ENCODE measurements around the gene EID3.
"Not testable (repeated sequence)": the region's sequence is repeated elsewhere in the genome, so short reads cannot be mapped to it uniquely, and the experiment has no call there.

Gene EID3

DNA sequence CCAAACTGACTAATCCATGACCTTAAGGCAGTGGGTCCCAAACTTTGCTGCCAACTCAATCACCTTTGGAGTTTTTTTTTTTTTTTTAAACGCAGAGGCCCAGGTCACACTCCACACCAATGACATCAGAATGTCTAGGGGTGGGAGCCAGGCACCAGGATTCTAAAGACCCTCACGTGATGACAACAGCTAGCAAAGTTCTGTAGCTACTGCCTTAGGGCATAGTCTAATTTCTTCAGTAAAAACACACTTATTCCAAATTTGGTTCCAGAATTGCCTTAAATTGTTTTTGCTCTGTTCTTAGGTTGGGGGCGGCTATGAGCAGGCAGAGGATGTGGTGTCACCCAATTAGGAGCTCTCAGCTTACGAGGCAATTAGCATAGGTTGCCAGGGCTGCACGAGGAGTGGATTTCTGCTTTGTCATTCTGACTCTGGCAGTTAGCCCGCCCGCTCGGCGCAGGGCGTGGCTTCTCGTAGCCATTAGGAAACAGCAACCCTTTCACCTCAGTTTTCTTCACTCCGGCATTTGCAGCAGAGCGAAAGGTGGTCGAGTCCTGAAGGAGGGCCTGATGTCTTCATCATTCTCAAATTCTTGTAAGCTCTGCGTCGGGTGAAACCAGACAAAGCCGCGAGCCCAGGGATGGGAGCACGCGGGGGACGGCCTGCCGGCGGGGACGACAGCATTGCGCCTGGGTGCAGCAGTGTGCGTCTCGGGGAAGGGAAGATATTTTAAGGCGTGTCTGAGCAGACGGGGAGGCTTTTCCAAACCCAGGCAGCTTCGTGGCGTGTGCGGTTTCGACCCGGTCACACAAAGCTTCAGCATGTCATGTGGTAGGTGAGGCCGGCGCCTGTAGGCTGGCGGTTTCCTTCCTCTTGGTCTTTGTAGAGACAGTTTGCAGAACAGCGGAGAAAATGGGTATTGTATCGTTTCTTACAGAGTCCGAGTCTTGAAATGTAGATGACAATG lies 16.7 kb upstream of the EID3 start:
- Histone ChIP-seq H3K9me3 (no peaks in the 10 kb centered on the region), H4K20me1 (peaks cover 29% of the 10 kb centered on the region), H3K4me2 (peak overlapping the region; percentile 92), H3K27ac (peak overlapping the region; percentile 89), H3K9ac (peak overlapping the region; percentile 95), H3K36me3 (peaks cover 13% of the 10 kb centered on the region), H3K27me3 (no peaks in the 10 kb centered on the region), H3K4me1 (peaks cover 34% of the 10 kb centered on the region), H3K4me3 (peak overlapping the region; percentile 84)
- TF ChIP-seq Cebpa-rat (IDR thresholded peaks at IDR 0.05): no peak

DNA sequence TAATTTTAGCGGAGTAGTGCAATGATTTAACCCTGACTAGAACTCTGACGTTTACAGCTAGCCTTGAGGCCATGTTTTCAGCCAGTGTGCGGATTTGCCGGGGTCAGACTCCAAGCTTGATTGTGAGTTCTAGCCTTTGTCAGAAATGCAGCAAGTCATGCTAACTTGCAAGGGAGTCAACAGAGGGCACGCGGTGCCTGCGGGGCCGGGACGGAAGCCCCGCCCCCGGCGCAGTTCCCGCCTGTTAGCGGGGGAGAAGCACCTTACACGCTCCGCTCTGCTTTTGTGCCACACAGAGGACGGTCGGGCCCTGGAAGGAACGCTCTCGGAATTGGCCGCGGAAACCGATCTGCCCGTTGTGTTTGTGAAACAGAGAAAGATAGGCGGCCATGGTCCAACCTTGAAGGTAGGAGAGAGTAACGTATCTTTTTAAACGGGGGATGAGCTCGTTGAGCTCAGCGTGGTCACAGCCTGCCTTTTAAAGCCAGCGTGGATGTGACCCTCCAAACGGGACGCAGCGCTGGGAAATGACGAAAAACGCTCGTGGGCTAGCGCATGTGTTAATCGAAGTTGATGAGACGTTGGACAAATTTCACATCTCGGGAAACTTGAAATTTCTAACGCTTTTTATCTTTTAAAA lies 14.8 kb upstream of the EID3 start:
- Histone ChIP-seq H3K4me2 (peak overlapping the region; percentile 92), H3K4me1 (peaks cover 51% of the 10 kb centered on the region), H3K36me3 (peaks cover 33% of the 10 kb centered on the region), H3K9ac (peak overlapping the region; percentile 95), H3K27me3 (no peaks in the 10 kb centered on the region), H4K20me1 (peaks cover 48% of the 10 kb centered on the region), H3K9me3 (no peaks in the 10 kb centered on the region), H3K4me3 (peak overlapping the region; percentile 84), H3K27ac (peak overlapping the region; percentile 89)
- no peak for TF ChIP-seq Cebpa-rat (IDR thresholded peaks at IDR 0.05)

DNA sequence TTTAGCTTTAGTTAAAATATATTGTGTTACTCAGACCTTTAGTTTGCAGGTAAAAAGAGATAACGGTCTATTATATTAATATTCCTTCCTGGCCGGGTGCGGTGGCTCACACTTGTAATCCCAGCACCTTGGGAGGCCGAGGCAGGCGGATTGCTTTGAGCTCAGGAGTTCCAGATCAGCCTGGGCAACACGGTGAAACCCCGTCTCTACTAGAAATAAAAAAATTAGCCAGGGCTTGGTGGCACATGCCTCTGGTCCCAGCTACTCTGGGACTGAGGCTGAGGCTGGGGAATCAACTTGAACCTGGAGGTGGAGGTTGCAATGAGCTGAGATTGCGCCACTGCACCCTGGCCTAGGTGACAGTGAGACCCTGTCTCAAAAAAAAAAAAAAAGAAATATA lies 13.2 kb upstream of the EID3 start:
- H3K4me1 ChIP-seq: peaks cover 61% of the 10 kb centered on the region
- 0 out of 2 replicates have a peak overlapping the region, but pooled peaks have one; percentile 89 for H3K27ac ChIP-seq
- no peak for TF ChIP-seq Cebpa-rat (IDR thresholded peaks at IDR 0.05)
- H3K27me3 ChIP-seq: no peaks in the 10 kb centered on the region
- H3K4me3 ChIP-seq: peak overlapping the region; percentile 84
- peaks cover 46% of the 10 kb centered on the region for H3K36me3 ChIP-seq
- H3K9ac ChIP-seq: peak overlapping the region; percentile 50; the same call in 1 of the 2 replicates
- peaks cover 64% of the 10 kb centered on the region for H4K20me1 ChIP-seq
- peak overlapping the region; percentile 92 for H3K4me2 ChIP-seq
- H3K9me3 ChIP-seq: no peaks in the 10 kb centered on the region

DNA sequence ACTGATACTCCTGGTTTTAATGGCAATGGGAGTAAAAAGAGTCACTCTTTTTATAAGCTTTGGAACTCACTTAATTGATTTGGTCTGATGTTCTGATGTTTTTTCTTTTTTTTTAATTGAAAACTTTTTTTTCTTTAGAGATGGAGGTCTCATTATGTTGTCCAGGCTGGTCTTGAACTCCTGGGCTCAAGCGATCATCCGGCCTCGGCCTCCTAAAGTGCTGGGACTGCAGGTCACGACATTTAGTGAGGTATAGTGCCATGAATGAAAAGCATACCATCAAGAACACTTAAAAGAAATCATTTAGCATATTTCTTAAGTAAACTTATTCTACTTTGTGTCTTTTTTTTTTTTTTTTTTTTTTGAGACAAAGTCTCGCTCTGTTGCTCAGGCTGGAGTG lies 12.7 kb upstream of the EID3 start:
- peaks cover 69% of the 10 kb centered on the region for H4K20me1 ChIP-seq
- no peak overlapping the region for H3K4me3 ChIP-seq
- no peaks in the 10 kb centered on the region for H3K27me3 ChIP-seq
- peaks cover 51% of the 10 kb centered on the region for H3K36me3 ChIP-seq
- H3K27ac ChIP-seq: no peak overlapping the region
- H3K4me1 ChIP-seq: peaks cover 61% of the 10 kb centered on the region
- H3K9me3 ChIP-seq: no peaks in the 10 kb centered on the region
- no peak overlapping the region for H3K9ac ChIP-seq
- TF ChIP-seq Cebpa-rat (IDR thresholded peaks at IDR 0.05): no peak
- H3K4me2 ChIP-seq: 0 out of 2 replicates have a peak overlapping the region, but pooled peaks have one; percentile 64

DNA sequence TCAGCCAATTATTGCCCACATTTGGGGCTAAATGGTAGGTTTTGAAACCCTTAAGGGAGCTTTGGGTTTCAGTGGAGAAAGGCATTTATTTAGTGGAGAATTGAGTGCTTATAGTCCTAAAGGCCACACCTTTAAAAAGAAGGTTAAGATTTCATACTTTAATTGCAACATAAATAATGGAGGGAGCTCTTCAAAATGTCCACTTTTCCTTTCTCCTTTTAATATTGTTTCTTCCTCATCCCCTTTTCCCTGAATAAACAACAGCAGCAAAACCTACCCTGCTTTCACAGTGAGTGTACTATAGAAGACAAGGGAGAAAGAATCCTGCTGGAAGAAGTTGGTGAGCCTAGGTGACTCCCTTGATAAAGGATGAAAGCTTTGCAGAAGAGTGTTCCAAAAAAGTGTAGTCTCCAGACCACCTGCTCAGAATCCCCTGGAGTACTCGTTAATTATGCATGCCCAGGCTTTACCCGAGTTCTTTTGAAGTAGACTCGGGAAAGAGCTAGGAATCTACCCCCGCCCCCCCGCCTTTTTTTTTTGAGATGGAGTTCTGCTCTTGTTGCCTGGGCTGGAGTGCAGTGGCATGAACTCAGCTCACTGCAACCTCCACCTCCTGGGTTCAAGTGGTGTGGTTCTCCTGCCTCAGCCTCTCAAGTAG lies 11.5 kb upstream of the EID3 start:
- Histone ChIP-seq H3K36me3 (peaks cover 62% of the 10 kb centered on the region), H3K27me3 (no peaks in the 10 kb centered on the region), H3K4me2 (peak overlapping the region; percentile 64), H3K9me3 (no peaks in the 10 kb centered on the region), H4K20me1 (peaks cover 81% of the 10 kb centered on the region), H3K4me1 (peaks cover 63% of the 10 kb centered on the region), H3K9ac (no peak overlapping the region), H3K27ac (no peak overlapping the region), H3K4me3 (no peak overlapping the region)
- TF ChIP-seq Cebpa-rat (IDR thresholded peaks at IDR 0.05): no peak

DNA sequence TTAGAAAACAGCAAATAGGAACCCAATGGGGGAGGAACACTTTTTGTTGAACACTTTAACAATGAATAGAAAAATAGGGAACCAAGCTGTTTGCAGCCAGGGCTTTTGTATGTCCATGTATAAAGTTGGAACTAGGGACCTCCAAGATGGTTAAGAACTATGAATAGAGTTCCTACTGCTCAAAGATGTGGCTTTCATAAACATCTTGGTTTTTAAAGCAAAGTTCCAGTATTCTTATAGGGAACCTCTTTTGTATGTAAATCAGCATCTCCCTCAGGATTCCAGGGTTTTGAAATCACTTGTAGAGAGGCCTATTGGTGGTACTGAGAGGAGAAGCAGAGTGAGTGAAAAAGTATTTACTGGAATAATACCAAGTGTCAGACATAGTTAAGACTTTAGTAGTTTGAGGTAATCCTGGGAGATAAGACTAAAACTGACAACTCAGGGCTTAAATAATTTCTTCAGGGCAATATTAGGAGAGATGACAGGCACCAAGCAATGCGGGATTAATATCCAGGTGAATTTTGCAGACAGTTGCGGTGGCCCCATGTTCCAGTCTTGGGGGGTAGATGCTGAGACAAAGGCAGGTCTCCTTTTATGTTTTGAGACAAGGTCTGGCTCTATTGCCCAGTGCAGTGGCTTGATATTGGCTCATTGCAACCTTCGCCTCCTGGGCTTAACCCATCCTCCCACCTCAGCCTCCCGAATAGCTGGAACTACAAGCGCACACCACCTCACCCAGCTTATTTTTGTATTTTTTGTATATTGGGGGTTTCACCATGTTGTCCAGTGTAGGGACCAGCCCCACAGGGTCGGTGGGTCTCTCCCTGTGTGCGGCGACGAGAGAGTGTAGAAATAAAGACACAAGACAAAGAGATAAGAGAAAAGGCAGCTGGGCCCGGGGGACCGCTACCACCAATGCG lies 10.4 kb upstream of the EID3 start:
- H3K36me3 ChIP-seq: peaks cover 72% of the 10 kb centered on the region
- no peaks in the 10 kb centered on the region for H3K27me3 ChIP-seq
- peak overlapping the region; percentile 8; the same call in 1 of the 2 replicates for H3K27ac ChIP-seq
- peaks cover 92% of the 10 kb centered on the region for H4K20me1 ChIP-seq
- no peaks in the 10 kb centered on the region for H3K9me3 ChIP-seq
- H3K4me3 ChIP-seq: peak overlapping the region; percentile 35; the same call in 1 of the 2 replicates
- peak overlapping the region; percentile 64 for H3K4me2 ChIP-seq
- peaks cover 63% of the 10 kb centered on the region for H3K4me1 ChIP-seq
- H3K9ac ChIP-seq: peak overlapping the region; percentile 3; the same call in 1 of the 2 replicates
- no peak for TF ChIP-seq Cebpa-rat (IDR thresholded peaks at IDR 0.05)

DNA sequence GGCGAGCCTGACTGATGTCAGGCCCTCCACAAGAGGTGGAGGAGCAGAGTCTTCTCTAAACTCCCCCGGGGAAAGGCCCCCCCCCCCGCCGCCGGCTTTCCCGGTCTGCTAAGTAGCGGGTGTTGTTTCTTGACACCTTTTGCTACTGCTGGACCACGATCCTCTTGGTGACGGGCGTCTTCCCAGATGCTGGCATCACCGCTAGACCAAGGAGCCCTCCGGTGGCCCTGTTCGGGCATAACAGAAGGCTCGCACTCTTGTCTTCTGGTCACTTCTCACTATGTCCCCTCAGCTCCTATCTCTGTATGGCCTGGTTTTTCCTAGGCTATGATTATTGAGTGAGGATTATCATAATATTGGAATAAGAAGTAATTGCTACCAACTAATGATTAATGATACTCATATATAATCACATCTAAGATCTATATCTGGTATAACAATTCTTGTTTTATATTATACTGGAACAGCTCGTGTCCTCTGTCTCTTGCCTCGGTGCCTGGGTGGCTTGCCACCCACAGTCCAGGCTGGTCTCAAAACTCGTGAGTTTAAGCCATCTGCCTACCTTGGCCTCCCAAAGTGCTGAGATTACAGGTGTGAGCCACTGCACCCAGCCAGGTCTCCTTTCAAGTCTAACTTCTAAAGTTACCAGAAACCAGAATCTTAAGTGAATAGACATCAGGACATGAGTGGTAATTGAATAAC lies 9.2 kb upstream of the EID3 start:
- not testable (repeated sequence) for H3K27me3 ChIP-seq, H3K4me3 ChIP-seq, H3K27ac ChIP-seq, H3K9me3 ChIP-seq
- peaks cover 98% of the 10 kb centered on the region for H4K20me1 ChIP-seq
- H3K4me2 ChIP-seq: peak overlapping the region; percentile 64
- peaks cover 74% of the 10 kb centered on the region for H3K4me1 ChIP-seq
- peaks cover 84% of the 10 kb centered on the region for H3K36me3 ChIP-seq
- H3K9ac ChIP-seq: peak overlapping the region; percentile 54; the same call in 1 of the 2 replicates

DNA sequence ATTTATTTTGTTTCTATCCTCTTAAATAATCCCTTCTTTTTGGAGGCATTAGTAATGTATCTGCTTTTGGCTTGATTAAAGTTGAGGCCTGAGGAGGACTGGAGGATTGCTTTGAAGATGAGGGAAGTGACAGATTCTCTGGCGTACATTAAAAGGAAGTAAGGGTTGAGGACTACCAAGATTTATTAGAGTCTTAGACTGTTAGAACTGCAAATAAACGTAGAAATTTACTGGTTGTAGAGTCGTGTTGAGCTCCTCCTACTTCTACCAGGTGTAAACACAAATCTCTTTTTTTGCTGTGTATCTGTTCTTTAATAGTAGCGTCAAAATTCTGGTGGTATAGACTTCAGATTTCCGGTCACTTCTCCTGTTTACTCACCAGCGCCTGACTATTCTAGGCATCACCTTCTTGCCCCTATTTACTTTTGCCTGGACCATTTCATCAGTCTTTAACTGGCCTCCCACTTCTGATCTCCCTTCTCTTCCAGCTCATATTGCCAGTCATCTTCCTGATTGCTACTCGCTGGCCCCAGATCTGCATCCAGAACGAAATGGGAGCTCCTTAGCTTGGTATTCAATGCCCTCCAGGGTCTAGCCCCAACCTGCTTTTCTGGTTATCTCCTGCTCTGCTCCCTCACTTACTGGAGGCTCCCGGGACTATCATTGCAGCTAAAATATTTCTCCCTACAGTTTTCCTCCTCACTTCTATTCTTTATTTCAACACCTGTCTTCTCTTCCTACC lies 8.4 kb upstream of the EID3 start:
- Histone ChIP-seq H3K36me3 (peaks cover 91% of the 10 kb centered on the region), H3K4me2 (peak overlapping the region; percentile 56), H3K4me3 (no peak overlapping the region), H3K9me3 (no peaks in the 10 kb centered on the region), H3K9ac (peak overlapping the region; percentile 22), H4K20me1 (peaks cover 98% of the 10 kb centered on the region), H3K27ac (no peak overlapping the region), H3K27me3 (no peaks in the 10 kb centered on the region), H3K4me1 (peaks cover 77% of the 10 kb centered on the region)
- no peak for TF ChIP-seq Cebpa-rat (IDR thresholded peaks at IDR 0.05)
